ENCODE measurements around the gene PRDM2. TPM values are rescaled to one million over a fixed set of nuclear protein-coding genes. Genes with fewer than 3 reads are reported as not detected.

The PRDM2 gene
- total and polyA plus RNA-seq, 2 experiments from 2014 or later, result 19.1 to 26.0 TPM

GRCh38 chr1:13775916-13776315, 75.9 kb downstream of the PRDM2 start:
- H3K4me3 ChIP-seq, result no peak overlapping the region
- H3K9me3 ChIP-seq (ENCODE audit: low read depth), result no peaks in the 10 kb centered on the region
- DNase-seq (ENCODE audit: low read depth in 1 of 2, low spot score in 1 of 2), result no peak
- H3K4me1 ChIP-seq (ENCODE audit: low read depth), result no peaks in the 10 kb centered on the region
- no peak overlapping the region for H3K27ac ChIP-seq
- peaks cover 35% of the 10 kb centered on the region for H3K36me3 ChIP-seq
- H3K27me3 ChIP-seq, result no peaks in the 10 kb centered on the region
- no peak for TF ChIP-seq CTCF (IDR thresholded peaks at IDR 0.05; ENCODE audit: low read depth, low read length)

- no peak overlapping the region for H3K4me3 ChIP-seq
- peaks cover 47% of the 10 kb centered on the region for H3K36me3 ChIP-seq
- no peak for DNase-seq (ENCODE audit: low read depth in 1 of 2, low spot score in 1 of 2)
- TF ChIP-seq CTCF (IDR thresholded peaks at IDR 0.05; ENCODE audit: low read depth, low read length), result no peak
- H3K9me3 ChIP-seq (ENCODE audit: low read depth), result no peaks in the 10 kb centered on the region
- no peak overlapping the region for H3K27ac ChIP-seq
- H3K27me3 ChIP-seq, result no peaks in the 10 kb centered on the region
- H3K4me1 ChIP-seq (ENCODE audit: low read depth), result no peaks in the 10 kb centered on the region
Observed at GRCh38 chr1:13778431-13778830, 78.4 kb downstream of the PRDM2 start.

GRCh38 chr1:13779930-13780329, 79.9 kb downstream of the PRDM2 start:
- Histone ChIP-seq H3K27ac (no peak overlapping the region), H3K27me3 (no peaks in the 10 kb centered on the region), H3K4me3 (no peak overlapping the region), H3K9me3 (ENCODE audit: low read depth) (no peaks in the 10 kb centered on the region), H3K4me1 (ENCODE audit: low read depth) (peaks cover 8% of the 10 kb centered on the region), H3K36me3 (peaks cover 37% of the 10 kb centered on the region)
- TF ChIP-seq CTCF (IDR thresholded peaks at IDR 0.05; ENCODE audit: low read depth, low read length), result no peak
- no peak for DNase-seq (ENCODE audit: low read depth in 1 of 2, low spot score in 1 of 2)

- H3K4me1 ChIP-seq (ENCODE audit: low read depth), result peaks cover 8% of the 10 kb centered on the region
- peaks cover 33% of the 10 kb centered on the region for H3K36me3 ChIP-seq
- H3K27ac ChIP-seq, result no peak overlapping the region
- H3K27me3 ChIP-seq, result no peaks in the 10 kb centered on the region
- no peak for DNase-seq (ENCODE audit: low read depth in 1 of 2, low spot score in 1 of 2)
- no peak for TF ChIP-seq CTCF (IDR thresholded peaks at IDR 0.05; ENCODE audit: low read depth, low read length)
- no peaks in the 10 kb centered on the region for H3K9me3 ChIP-seq (ENCODE audit: low read depth)
- H3K4me3 ChIP-seq, result no peak overlapping the region
Observed at GRCh38 chr1:13780780-13781179, 80.8 kb downstream of the PRDM2 start.

GRCh38 chr1:13781228-13781627, 81.2 kb downstream of the PRDM2 start:
- no peak for DNase-seq (ENCODE audit: low read depth in 1 of 2, low spot score in 1 of 2)
- Histone ChIP-seq H3K27me3 (no peaks in the 10 kb centered on the region), H3K27ac (no peak overlapping the region), H3K9me3 (ENCODE audit: low read depth) (no peaks in the 10 kb centered on the region), H3K4me3 (no peak overlapping the region), H3K4me1 (ENCODE audit: low read depth) (peaks cover 8% of the 10 kb centered on the region), H3K36me3 (peaks cover 33% of the 10 kb centered on the region)
- TF ChIP-seq CTCF (IDR thresholded peaks at IDR 0.05; ENCODE audit: low read depth, low read length), result no peak
